Measurements from ENCODE around the gene USP32. TPM values are rescaled to one million over a fixed set of nuclear protein-coding genes. Genes with fewer than 3 reads are reported as not detected.
A peak's percentile ranks its signal among the peaks of the same experiment; 100 is the strongest.

Gene USP32
- total and polyA plus RNA-seq, 2 donors (not counting 3 experiments of a cell fraction or from before 2014, with no cell fraction given): 15.7 to 52.9 TPM

GRCh38 chr17:60256174-60256573 lies 135.8 kb downstream of the USP32 start:
- Histone ChIP-seq H3K36me3 (ENCODE audit: control insufficient read depth in 2 of 2, extremely low read depth in 1 of 2, insufficient read depth in 2 of 2, low read length in 2 of 2) (peaks cover 3% of the 10 kb centered on the region in 2 experiments), H4K20me1 (replicated peaks; ENCODE audit: control insufficient read depth, extremely low read depth, insufficient read depth, low read length) (no peaks in the 10 kb centered on the region), H3K4me2 (ENCODE audit: insufficient read depth, low read length) (peak overlapping the region; percentile 22), H3K9me1 (replicated peaks; ENCODE audit: control insufficient read depth, extremely low read depth, insufficient read depth, low read length) (no peaks in the 10 kb centered on the region), H3K4me3 (replicated peaks in 1 of 3; ENCODE audit: insufficient read depth in 1 of 3, low read depth in 1 of 3, low read length in 3 of 3) (no peak overlapping the region), H3K9me3 (replicated peaks; ENCODE audit: control insufficient read depth, insufficient read depth, low read length) (no peaks in the 10 kb centered on the region), H3K27ac (ENCODE audit: insufficient read depth, low read depth, low read length) (no peak overlapping the region), H2AFZ (ENCODE audit: low read depth, low read length) (no peak overlapping the region), H3K79me2 (ENCODE audit: control insufficient read depth, insufficient read depth, low read length) (no peaks in the 10 kb centered on the region), H3K4me1 (ENCODE audit: control insufficient read depth, extremely low read depth, insufficient read depth, low read length) (peaks cover 9% of the 10 kb centered on the region), H3K27me3 (ENCODE audit: control insufficient read depth in 2 of 2, insufficient read depth in 2 of 2, low read length in 2 of 2) (no peaks in the 10 kb centered on the region), H3K9ac (replicated peaks; ENCODE audit: extremely low read depth, insufficient read depth, low read length) (no peak overlapping the region)
- FAIRE-seq (no peak), DNase-seq (ENCODE audit: low read depth, low spot score) (peak; percentile 18)
- intact Hi-C loops (cut with micrococcal nuclease): no loop called here
- ChIA-PET POLR2A (no interaction called here), CTCF (interaction anchor here (0.6 to 1.3 kb wide), 3 partner anchors 10 to 70 kb away, joined by 3 to 4 read pairs (median 3); no protein-coding TSS in a partner anchor)
- TF ChIP-seq GATA2 (IDR thresholded peaks at IDR 0.05; ENCODE audit: insufficient read depth, insufficient read length, low read depth, low read length) (peak; percentile 46), MAX (IDR thresholded peaks at IDR 0.05; ENCODE audit: insufficient read depth, insufficient read length) (no peak), MYC (IDR thresholded peaks at IDR 0.05; ENCODE audit: low read depth, low read length) (no peak), CTCF (IDR thresholded peaks at IDR 0.05; ENCODE audit: extremely low read depth in 1 of 2, insufficient read depth in 1 of 2, low read depth in 1 of 2, low read length in 2 of 2) (no peak), FOS (IDR thresholded peaks at IDR 0.05; ENCODE audit: borderline replicate concordance, insufficient read depth, low read length) (peak; percentile 59)
- BruUV-seq (replicated peaks): no TSS peak
- dilution Hi-C loops (cut with MboI; ENCODE audit: extremely low pct_ligation_motif_present, low sequenced_read_pairs): no loop called here

GRCh38 chr17:60253048-60253447 lies 138.9 kb downstream of the USP32 start:
- no peaks in the 10 kb centered on the region for H4K20me1 ChIP-seq (replicated peaks; ENCODE audit: control insufficient read depth, extremely low read depth, insufficient read depth, low read length)
- DNase-seq (ENCODE audit: low read depth, low spot score): no peak
- FAIRE-seq: no peak
- CTCF ChIA-PET: interaction anchor here (1.0 kb wide), 1 partner anchor 14 kb away, joined by 3 read pairs; no protein-coding TSS in a partner anchor
- H3K27me3 ChIP-seq (ENCODE audit: control insufficient read depth in 2 of 2, insufficient read depth in 2 of 2, low read length in 2 of 2): no peaks in the 10 kb centered on the region
- no peak overlapping the region for H2AFZ ChIP-seq (ENCODE audit: low read depth, low read length)
- H3K36me3 ChIP-seq (ENCODE audit: control insufficient read depth in 2 of 2, extremely low read depth in 1 of 2, insufficient read depth in 2 of 2, low read length in 2 of 2): peaks cover 0 to 3% of the 10 kb centered on the region in 2 experiments
- H3K4me1 ChIP-seq (ENCODE audit: control insufficient read depth, extremely low read depth, insufficient read depth, low read length): peaks cover 31% of the 10 kb centered on the region
- no TSS peak for BruUV-seq (replicated peaks)
- H3K79me2 ChIP-seq (ENCODE audit: control insufficient read depth, insufficient read depth, low read length): no peaks in the 10 kb centered on the region
- H3K9me3 ChIP-seq (replicated peaks; ENCODE audit: control insufficient read depth, insufficient read depth, low read length): no peaks in the 10 kb centered on the region
- H3K9me1 ChIP-seq (replicated peaks; ENCODE audit: control insufficient read depth, extremely low read depth, insufficient read depth, low read length): no peaks in the 10 kb centered on the region
- dilution Hi-C loops (cut with MboI; ENCODE audit: extremely low pct_ligation_motif_present, low sequenced_read_pairs) (no loop called here), intact Hi-C loops (cut with micrococcal nuclease) (no loop called here)
- no peak overlapping the region for H3K4me2 ChIP-seq (ENCODE audit: insufficient read depth, low read length)
- H3K4me3 ChIP-seq (replicated peaks in 1 of 3; ENCODE audit: insufficient read depth in 1 of 3, low read depth in 1 of 3, low read length in 3 of 3): no peak overlapping the region
- H3K27ac ChIP-seq (ENCODE audit: insufficient read depth, low read depth, low read length): no peak overlapping the region
- POLR2A ChIA-PET: no interaction called here
- peak; percentile 15 for TF ChIP-seq FOS (IDR thresholded peaks at IDR 0.05; ENCODE audit: borderline replicate concordance, insufficient read depth, low read length)
- TF ChIP-seq MAX (IDR thresholded peaks at IDR 0.05; ENCODE audit: insufficient read depth, insufficient read length): no peak
- H3K9ac ChIP-seq (replicated peaks; ENCODE audit: extremely low read depth, insufficient read depth, low read length): no peak overlapping the region

Data from endothelial cell of umbilical vein (primary cell).